Measurements from ENCODE around the gene GPR37L1. TPM values are rescaled to one million over a fixed set of nuclear protein-coding genes. Genes with fewer than 3 reads are reported as not detected.

Gene GPR37L1
- total and polyA plus RNA-seq, 2 of the 4 experiments (the other 2 are of a cell fraction): 0.02 TPM; not detected in 1

GRCh38 chr1:202131956-202132821, 9.5 kb downstream of the GPR37L1 start (continued):
- TF ChIP-seq USF2 (IDR thresholded peaks at IDR 0.05; ENCODE audit: low read depth, low read length): no peak

GRCh38 chr1:202133001-202133400, 10.3 kb downstream of the GPR37L1 start:
- WGBS, 2 experiments (ENCODE audit: extremely low coverage in 2 of 2, insufficient read length in 1 of 2): 80% methylated on average over 2 of the region's 14 CpGs; no CpG with 5 or more reads in 1 of the 2 experiments
- no peak for ATAC-seq (ENCODE audit: low read depth)
- no peak overlapping the region for H3K27ac ChIP-seq (ENCODE audit: insufficient read depth, low read length)
- TF ChIP-seq POLR2A (IDR thresholded peaks at IDR 0.05; ENCODE audit: low read depth, low read length) (no peak), MXI1 (IDR thresholded peaks at IDR 0.05; ENCODE audit: borderline replicate concordance, low read depth, low read length) (no peak), SMC3 (IDR thresholded peaks at IDR 0.05; ENCODE audit: low read depth, low read length) (no peak), BHLHE40 (IDR thresholded peaks at IDR 0.05; ENCODE audit: low read depth, low read length) (no peak), RFX5 (IDR thresholded peaks at IDR 0.05; ENCODE audit: low read depth, low read length) (no peak), USF2 (IDR thresholded peaks at IDR 0.05; ENCODE audit: low read depth, low read length) (no peak), FOS (IDR thresholded peaks at IDR 0.05; ENCODE audit: low read depth, low read length) (no peak), MAFK (IDR thresholded peaks at IDR 0.05; ENCODE audit: low read depth, low read length) (no peak), MAZ (IDR thresholded peaks at IDR 0.05; ENCODE audit: borderline replicate concordance, low read depth, low read length) (no peak), ELK1 (IDR thresholded peaks at IDR 0.05; ENCODE audit: borderline replicate concordance, low read depth, low read length) (no peak)

More at GRCh38 chr1:202133001-202133400, 10.3 kb downstream of the GPR37L1 start:
- H3K9ac ChIP-seq (ENCODE audit: low read depth, low read length): no peak overlapping the region
- H3K56ac ChIP-seq (ENCODE audit: extremely low read depth, insufficient read depth, low read length): no peak overlapping the region
- in situ Hi-C loops (cut with MboI; ENCODE audit: low sequenced_read_pairs): loop anchor here (25.0 kb wide), 1 partner anchor 596 kb away; the partner anchor contains the start of gene NAV1
- H3K4me2 ChIP-seq (ENCODE audit: low read depth, low read length): no peak overlapping the region
- H3K4ac ChIP-seq (ENCODE audit: low read depth, low read length): no peak overlapping the region
- peaks cover 3 to 14% of the 10 kb centered on the region in 2 experiments; a peak in 2 of 4 replicates for H3K79me1 ChIP-seq (ENCODE audit: low read depth in 1 of 2, low read length in 2 of 2)
- no peak overlapping the region for H3K18ac ChIP-seq (ENCODE audit: low read depth, low read length)
- no peak for DNase-seq
- no peak overlapping the region for H4K5ac ChIP-seq (ENCODE audit: low read depth, low read length)
- no peak overlapping the region for H2BK15ac ChIP-seq (ENCODE audit: low read depth, low read length)
- H3K9me3 ChIP-seq (ENCODE audit: control insufficient read depth, insufficient read depth, low read length): no peaks in the 10 kb centered on the region
- no peak overlapping the region for H2BK120ac ChIP-seq (ENCODE audit: low read depth, low read length)
- H3K4me3 ChIP-seq (ENCODE audit: insufficient read depth, low read depth, low read length): no peak overlapping the region
- H3K14ac ChIP-seq (replicated peaks; ENCODE audit: low read depth, low read length): no peak overlapping the region
- H3K4me1 ChIP-seq (ENCODE audit: control insufficient read depth, insufficient read depth, low read length): 0 out of 2 replicates have a peak, but pooled peaks cover 1% of the 10 kb centered on the region
- POLR2A ChIA-PET (ENCODE audit: unreplicated experiment): no interaction called here
- H2BK5ac ChIP-seq (ENCODE audit: low read depth, low read length, poor library complexity, severe bottlenecking): no peak overlapping the region
- H2AFZ ChIP-seq (replicated peaks; ENCODE audit: low read length, poor library complexity): peak overlapping the region; percentile 7
- dilution Hi-C loops (cut with HindIII; ENCODE audit: low sequenced_read_pairs, unreplicated experiment): no loop called here
- peak overlapping the region; percentile 50 for H2AK9ac ChIP-seq (replicated peaks; ENCODE audit: low read depth, low read length, poor library complexity)
- BruUV-seq (replicated peaks): no TSS peak
- H4K20me1 ChIP-seq (ENCODE audit: insufficient read depth, low read length): peaks cover 32% of the 10 kb centered on the region
- no peak overlapping the region for H4K91ac ChIP-seq (ENCODE audit: insufficient read depth, low read depth, low read length)
- no peak overlapping the region for H3K23ac ChIP-seq (ENCODE audit: low read depth, low read length)
- intact Hi-C loops (cut with micrococcal nuclease): no loop called here
- no peak overlapping the region for H2AK5ac ChIP-seq (ENCODE audit: low read depth, low read length)
- CTCF ChIA-PET: no interaction called here
- H3K36me3 ChIP-seq (ENCODE audit: control insufficient read depth, insufficient read depth, low read length): peaks cover 39% of the 10 kb centered on the region
- 0 out of 2 replicates have a peak, but pooled peaks cover under 1% of the 10 kb centered on the region for H3K9me1 ChIP-seq (ENCODE audit: insufficient read depth, low read length)
- H2BK20ac ChIP-seq (ENCODE audit: low read depth, low read length): no peak overlapping the region
- no peaks in the 10 kb centered on the region for H3K27me3 ChIP-seq (ENCODE audit: control insufficient read depth, insufficient read depth, low read length)
- no peak overlapping the region for H4K8ac ChIP-seq (ENCODE audit: low read depth in 2 of 2, low read length in 2 of 2)

All from IMR-90 (cell line).